ENCODE measurements around the gene PRICKLE1. TPM values are rescaled to one million over a fixed set of nuclear protein-coding genes. Genes with fewer than 3 reads are reported as not detected.

The PRICKLE1 gene
- total and polyA plus RNA-seq, 2 of the 13 experiments (the other 11 are each of a cell fraction or from before 2014, with no cell fraction given), result not detected

GRCh38 chr12:42407306-42407705, 182.2 kb downstream of the PRICKLE1 start (continued):
- TF ChIP-seq ATF4 (CRISPR knock-in tag; IDR thresholded peaks at IDR 0.05), result no peak
- TF ChIP-seq CENPX (CRISPR knock-in tag; IDR thresholded peaks at IDR 0.05), result no peak
- no peak for TF ChIP-seq HDAC2 (CRISPR knock-in tag; IDR thresholded peaks at IDR 0.05)
- no peak for TF ChIP-seq MAFG (CRISPR knock-in tag; IDR thresholded peaks at IDR 0.05)
- TF ChIP-seq RFX1 (IDR thresholded peaks at IDR 0.05), result no peak

Small RNAs within 50 kb of the gene (small RNA-seq; reads per million reads assigned to genes)
- gene AC079600.1 (ENCODE audit: insufficient read depth in 2 of 3, insufficient read length in 3 of 3, low read depth in 2 of 3, low replicate concordance in 1 of 3), result 0 reads per million in 3 experiments
- gene AC079600.2 (ENCODE audit: insufficient read depth in 2 of 3, insufficient read length in 3 of 3, low read depth in 2 of 3, low replicate concordance in 1 of 3), result 0 reads per million in 3 experiments
- gene RF00019 (ENCODE audit: insufficient read depth in 2 of 3, insufficient read length in 3 of 3, low read depth in 2 of 3, low replicate concordance in 1 of 3), result 0 reads per million in 3 experiments
